Measurements from ENCODE around the gene SMTNL1. TPM values are rescaled to one million over a fixed set of nuclear protein-coding genes. Genes with fewer than 3 reads are reported as not detected.

The SMTNL1 gene
- total and polyA plus RNA-seq, 2 donors from 2014 or later: not detected

DNA sequence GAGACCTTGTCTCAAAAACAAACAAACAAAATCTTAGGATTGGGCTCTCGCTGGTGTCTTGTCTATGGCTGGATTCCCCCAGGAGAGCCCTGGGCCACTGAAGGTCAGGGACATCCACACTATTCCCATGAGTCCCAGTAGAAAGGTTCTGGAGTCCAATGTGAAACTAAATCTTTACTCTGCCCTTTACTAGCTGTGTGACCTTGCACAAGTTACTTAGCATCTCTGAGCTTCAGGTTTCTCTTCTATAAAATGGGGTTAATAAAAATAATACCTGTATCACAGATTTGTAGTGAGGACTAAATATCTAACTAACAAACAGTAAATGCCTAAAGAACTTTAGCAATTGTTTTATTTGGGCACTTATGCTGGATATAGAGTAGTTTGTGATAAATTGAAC lies 30.9 kb upstream of the SMTNL1 start:
- H3K4me1 ChIP-seq (ENCODE audit: control insufficient read depth in 2 of 3, insufficient read depth in 2 of 3, low read depth in 1 of 3, low read length in 3 of 3): peaks cover 0 to 5% (median 0%) of the 10 kb centered on the region in 3 donors
- TF ChIP-seq CTCF (IDR thresholded peaks at IDR 0.05; ENCODE audit: borderline replicate concordance, extremely low read depth, insufficient read depth): no peak
- no peak overlapping the region for H3K9ac ChIP-seq (ENCODE audit: low read length in 3 of 3)
- FAIRE-seq (no peak), DNase-seq (no peak)
- H3K27me3 ChIP-seq (ENCODE audit: control insufficient read depth, insufficient read depth, low read length): no peaks in the 10 kb centered on the region
- H3K4me3 ChIP-seq (ENCODE audit: low read length in 3 of 3): no peak overlapping the region
- H3K27ac ChIP-seq (ENCODE audit: low read depth in 2 of 2, low read length in 2 of 2): no peak overlapping the region
- no peaks in the 10 kb centered on the region for H3K9me3 ChIP-seq (ENCODE audit: control insufficient read depth in 2 of 3, insufficient read depth in 1 of 3, low read length in 3 of 3)
- H3K36me3 ChIP-seq (ENCODE audit: control insufficient read depth in 2 of 3, insufficient read depth in 3 of 3, low read length in 3 of 3): no peaks in the 10 kb centered on the region
- intact Hi-C loops (cut with DNase I): no loop called here

DNA sequence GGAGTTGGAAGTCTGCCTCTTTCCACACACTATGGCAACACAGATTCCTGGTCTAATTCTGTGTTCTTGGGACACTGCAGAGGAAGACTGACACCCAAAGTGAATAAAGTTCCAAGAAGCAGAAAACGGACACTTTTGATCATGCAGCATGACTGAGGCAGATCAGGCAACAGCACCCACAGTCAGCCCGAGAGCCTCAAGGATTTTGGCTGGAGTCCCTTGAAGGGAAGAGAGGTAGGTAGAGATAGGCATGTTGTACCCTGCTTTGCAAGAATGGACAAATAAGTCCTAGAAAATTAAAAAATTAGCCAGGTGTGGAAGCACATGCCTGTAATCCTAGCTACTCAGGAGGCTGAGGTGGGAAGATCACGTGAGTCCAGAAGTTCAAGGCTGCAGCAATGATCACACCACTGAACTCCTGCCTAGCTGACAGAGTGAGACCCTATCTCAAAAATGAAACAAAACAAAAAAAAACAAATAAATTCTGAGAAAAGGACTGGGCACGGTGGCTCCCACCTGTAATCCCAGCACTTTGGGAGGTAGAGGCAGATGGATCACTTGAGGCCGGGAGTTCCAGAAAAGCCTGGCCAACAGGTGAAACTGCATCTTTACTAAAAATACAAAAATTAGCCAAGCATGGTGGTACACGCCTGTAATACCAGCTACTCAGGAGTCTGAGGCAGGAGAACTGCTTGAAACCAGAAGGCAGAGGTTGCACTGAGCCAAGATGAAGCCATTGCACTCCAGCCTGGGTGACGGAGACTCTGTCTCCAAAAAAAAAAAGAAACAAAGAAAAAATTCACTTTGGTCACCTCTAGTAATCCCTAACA lies 28.8 kb upstream of the SMTNL1 start:
- no peak for FAIRE-seq

GRCh38 chr11:57511741-57512430 lies 25.5 kb upstream of the SMTNL1 start:
- FAIRE-seq: no peak
- Histone ChIP-seq H3K4me1 (ENCODE audit: control insufficient read depth in 2 of 3, insufficient read depth in 2 of 3, low read depth in 1 of 3, low read length in 3 of 3) (peaks cover 0 to 9% (median 0%) of the 10 kb centered on the region in 3 donors), H3K9me3 (ENCODE audit: control insufficient read depth in 2 of 3, insufficient read depth in 1 of 3, low read length in 3 of 3) (no peaks in the 10 kb centered on the region), H3K4me3 (ENCODE audit: low read length in 3 of 3) (no peak overlapping the region), H3K36me3 (ENCODE audit: control insufficient read depth in 2 of 3, insufficient read depth in 3 of 3, low read length in 3 of 3) (no peaks in the 10 kb centered on the region), H3K27ac (ENCODE audit: low read depth in 2 of 2, low read length in 2 of 2) (no peak overlapping the region), H3K9ac (ENCODE audit: low read length in 3 of 3) (no peak overlapping the region), H3K27me3 (ENCODE audit: control insufficient read depth, insufficient read depth, low read length) (peaks cover 4% of the 10 kb centered on the region)
- TF ChIP-seq CTCF (IDR thresholded peaks at IDR 0.05; ENCODE audit: borderline replicate concordance, extremely low read depth, insufficient read depth): no peak
- intact Hi-C loops (cut with DNase I): no loop called here
- DNase-seq: no peak

More for the DNA sequence above, 28.8 kb upstream of the SMTNL1 start:
- Histone ChIP-seq H3K36me3 (ENCODE audit: control insufficient read depth in 2 of 3, insufficient read depth in 3 of 3, low read length in 3 of 3) (no peaks in the 10 kb centered on the region), H3K9me3 (ENCODE audit: control insufficient read depth in 2 of 3, insufficient read depth in 1 of 3, low read length in 3 of 3) (no peaks in the 10 kb centered on the region), H3K27me3 (ENCODE audit: control insufficient read depth, insufficient read depth, low read length) (no peaks in the 10 kb centered on the region), H3K4me3 (ENCODE audit: low read length in 3 of 3) (no peak overlapping the region), H3K4me1 (ENCODE audit: control insufficient read depth in 2 of 3, insufficient read depth in 2 of 3, low read depth in 1 of 3, low read length in 3 of 3) (no peaks in the 10 kb centered on the region), H3K27ac (ENCODE audit: low read depth in 2 of 2, low read length in 2 of 2) (no peak overlapping the region), H3K9ac (ENCODE audit: low read length in 3 of 3) (no peak overlapping the region)
- intact Hi-C loops (cut with DNase I): no loop called here
- no peak for DNase-seq
- no peak for TF ChIP-seq CTCF (IDR thresholded peaks at IDR 0.05; ENCODE audit: borderline replicate concordance, extremely low read depth, insufficient read depth)
